Endothelial cell of umbilical vein (primary cell): ENCODE measurements around the gene TRMO. TPM values are rescaled to one million over a fixed set of nuclear protein-coding genes. Genes with fewer than 3 reads are reported as not detected.

ENCODE experiments used
- BruUV-seq: library from RNA; stranded (reverse); fragments of 400-500 nt; replicated peaks from 2 replicates; lab custom pipeline; 2021; lab: Mats Ljungman, UMichigan
- CTCF ChIA-PET: fragments of 300-600, 350-600 bp; sonication (Branson Sonifier 250); formaldehyde crosslinking; loops from one replicate; lab custom pipeline; 2021; ENCODE audit warnings: antibody characterized with exemption, inconsistent platforms; lab: Charles Lee
- POLR2A ChIA-PET: fragments of 300-600, 350-600 bp; sonication (Branson Sonifier 250); formaldehyde crosslinking; loops from one replicate; lab custom pipeline; 2021; ENCODE audit warnings: antibody characterized with exemption, inconsistent platforms; lab: Charles Lee
- DNase-seq: peaks from one replicate; pipeline ENCODE4 v3.0.0-alpha.2; 2011; ENCODE audit warnings: low read depth, low spot score
- FAIRE-seq: peaks from 2 replicates; lab custom pipeline; 2011; peaks lifted over from hg19 to GRCh38; lab: Jason Lieb, UNC
- H2AFZ ChIP-seq: 2 replicates; pipeline ENCODE4 v1.6.0; 2012; ENCODE audit warnings: low read depth, low read length, control low read depth, inconsistent platforms
- H3K27ac ChIP-seq: 2 replicates; pipeline ENCODE4 v1.5.1; 2011; ENCODE audit warnings: low read depth, mild to moderate bottlenecking, control low read depth, low read length, moderate library complexity; ENCODE audit not compliant: insufficient read depth
- H3K27me3 ChIP-seq, 2 experiments: 2 replicates each; pipeline versions ENCODE4 v1.6.0 to v1.6.1; 2011; ENCODE audit warnings: low read length in 2 of 2, mixed read lengths in 1 of 2; ENCODE audit not compliant: control insufficient read depth in 2 of 2, insufficient read depth in 2 of 2
- H3K36me3 ChIP-seq, 2 experiments: 2 replicates in 1 of 2; 3 replicates in 1 of 2; pipeline ENCODE4 v1.5.1; 2011; ENCODE audit warnings: low read length in 2 of 2, mild to moderate bottlenecking in 1 of 2, moderate library complexity in 1 of 2; ENCODE audit not compliant: control insufficient read depth in 2 of 2, insufficient read depth in 2 of 2; ENCODE audit errors: extremely low read depth in 1 of 2
- H3K4me1 ChIP-seq: 3 replicates; pipeline ENCODE4 v1.5.1; 2011; ENCODE audit warnings: mild to moderate bottlenecking, low read length; ENCODE audit not compliant: control insufficient read depth, insufficient read depth; ENCODE audit errors: extremely low read depth
- H3K4me2 ChIP-seq: 2 replicates; pipeline ENCODE4 v1.6.1; 2011; ENCODE audit warnings: low read length, control low read depth, mixed read lengths; ENCODE audit not compliant: insufficient read depth
- H3K4me3 ChIP-seq, 3 experiments: fragments of 200-600 bp in 1 of 3; sonication (generic), shearing (Covaris generic) in 1 of 3; replicated peaks in 1 of 3; 2 replicates each; pipeline ENCODE4 v1.5.1; 2011 to 2016; ENCODE audit warnings: control low read depth in 3 of 3, low read length in 3 of 3, mild to moderate bottlenecking in 2 of 3, inconsistent platforms in 1 of 3, low read depth in 1 of 3, moderate library complexity in 1 of 3; ENCODE audit not compliant: insufficient read depth in 1 of 3
- H3K79me2 ChIP-seq: 2 replicates; pipeline ENCODE4 v1.6.0; 2012; ENCODE audit warnings: low read length, inconsistent platforms; ENCODE audit not compliant: control insufficient read depth, insufficient read depth
- H3K9ac ChIP-seq: replicated peaks from 2 replicates; pipeline ENCODE3; 2011; ENCODE audit warnings: low read length, control low read depth; ENCODE audit not compliant: insufficient read depth; ENCODE audit errors: extremely low read depth
- H3K9me1 ChIP-seq: replicated peaks from 3 replicates; pipeline ENCODE4 v1.6.0; 2011; ENCODE audit warnings: mild to moderate bottlenecking, low read length; ENCODE audit not compliant: control insufficient read depth, insufficient read depth; ENCODE audit errors: extremely low read depth
- H3K9me3 ChIP-seq: replicated peaks from 2 replicates; pipeline ENCODE4 v1.5.1; 2012; ENCODE audit warnings: low read length, inconsistent platforms; ENCODE audit not compliant: control insufficient read depth, insufficient read depth
- H4K20me1 ChIP-seq: replicated peaks from 2 replicates; pipeline ENCODE3; 2011; ENCODE audit warnings: mild to moderate bottlenecking, low read length; ENCODE audit not compliant: control insufficient read depth, insufficient read depth; ENCODE audit errors: extremely low read depth
- EZH2 ChIP-seq: IDR thresholded peaks from 2 replicates; pipeline ENCODE4 v1.6.1; 2012; ENCODE audit warnings: borderline replicate concordance, low read depth, mild to moderate bottlenecking, moderate library complexity, low read length, inconsistent platforms; ENCODE audit not compliant: severe bottlenecking
- FOS ChIP-seq: IDR thresholded peaks from 2 replicates; pipeline ENCODE4 v1.6.1; 2011; ENCODE audit warnings: mild to moderate bottlenecking, low read length, moderate library complexity, borderline replicate concordance; ENCODE audit not compliant: insufficient read depth
- GATA2 ChIP-seq: IDR thresholded peaks from 2 replicates; pipeline ENCODE4 v1.7.0; 2011; ENCODE audit warnings: low read depth, mild to moderate bottlenecking, moderate library complexity, mixed read lengths, low read length; ENCODE audit not compliant: insufficient read length, insufficient read depth
- JUN ChIP-seq: IDR thresholded peaks from 2 replicates; pipeline ENCODE4 v1.6.1; 2011; ENCODE audit warnings: borderline replicate concordance, low read depth; ENCODE audit not compliant: insufficient read length, insufficient read depth
- MYC ChIP-seq: IDR thresholded peaks from one replicate; pipeline ENCODE4 v1.6.1; 2011; ENCODE audit warnings: mild to moderate bottlenecking, low read depth, low read length
- POLR2A ChIP-seq: IDR thresholded peaks from 2 replicates; pipeline ENCODE4 v1.6.1; 2012; ENCODE audit warnings: low read depth, mild to moderate bottlenecking, control low read depth, low read length
- POLR2AphosphoS5 ChIP-seq: IDR thresholded peaks from 2 replicates; pipeline ENCODE4 v1.6.1; 2012; ENCODE audit warnings: low read depth, mild to moderate bottlenecking, control low read depth, low read length, moderate library complexity; ENCODE audit not compliant: insufficient read depth
- dilution Hi-C: fragments of 300-500 bp; cut with MboI; formaldehyde crosslinking; loops from one replicate; pipeline ENCODE4 v1.15.0; 2019; ENCODE audit warnings: low sequenced_read_pairs; ENCODE audit not compliant: extremely low pct_ligation_motif_present
- intact Hi-C: fragments of 100-400 bp; cut with micrococcal nuclease; formaldehyde crosslinking; loops from one replicate; pipeline ENCODE4 v1.10.0; 2022
- polyA plus RNA-seq, 4 experiments: library from polyadenylated mRNA; depleted of rRNA in 3 of 4; stranded (reverse) in 3 of 4; unstranded in 1 of 4; fragments of >200 nt; gene quantifications; 2 replicates each; pipeline versions ENCODE4 v1.2.1 to v1.2.3, GENCODE V29; 2011 to 2012; ENCODE audit warnings: missing spikeins in 1 of 4
- total RNA-seq: library from RNA; stranded (reverse); gene quantifications from 2 replicates; pipeline ENCODE4 v1.2.3, GENCODE V29; 2021
- TF ChIP-seq, protein P1 (sequence below), 2 donors: IDR thresholded peaks; 1 replicate in 1 of 2; 2 replicates in 1 of 2; pipeline ENCODE4 v1.5.1; 2011; ENCODE audit warnings: low read length in 2 of 2, mild to moderate bottlenecking in 2 of 2, moderate library complexity in 2 of 2, control low read depth in 1 of 2, inconsistent platforms in 1 of 2, low read depth in 1 of 2; ENCODE audit not compliant: insufficient read depth in 1 of 2; ENCODE audit errors: extremely low read depth in 1 of 2
- TF ChIP-seq, protein P2 (sequence below): IDR thresholded peaks from 2 replicates; pipeline ENCODE4 v1.6.1; 2011; ENCODE audit not compliant: insufficient read depth, insufficient read length

The TRMO gene
- total and polyA plus RNA-seq, 2 donors (not counting 3 experiments of a cell fraction or from before 2014, with no cell fraction given): 10.1 to 11.9 TPM

DNA sequence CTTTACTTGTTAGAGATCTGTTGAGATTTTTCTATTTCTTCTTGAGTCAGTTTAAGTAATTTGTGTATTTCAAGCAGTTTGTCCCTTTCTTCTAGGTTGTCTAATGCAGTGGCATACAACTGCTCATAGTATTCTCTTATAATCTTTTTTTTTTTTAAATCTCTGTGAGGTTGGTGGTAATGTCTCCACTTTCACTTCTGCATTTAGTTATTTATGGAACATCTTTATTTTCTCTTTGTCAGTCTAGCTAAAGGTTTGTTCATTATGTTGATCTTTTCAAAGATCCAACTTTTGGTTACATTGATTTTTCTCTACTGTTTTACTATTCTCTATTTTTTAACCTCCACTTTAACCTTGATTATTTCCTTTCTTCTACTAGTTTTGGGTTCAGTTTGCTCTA lies 55.5 kb downstream of the TRMO start:
- H3K9ac ChIP-seq: no peak overlapping the region
- H3K4me1 ChIP-seq: no peaks in the 10 kb centered on the region
- ChIA-PET CTCF (no interaction called here), POLR2A (no interaction called here)
- no peaks in the 10 kb centered on the region for H3K9me1 ChIP-seq
- H2AFZ ChIP-seq: no peak overlapping the region
- no peaks in the 10 kb centered on the region for H3K9me3 ChIP-seq
- H3K4me3 ChIP-seq: no peak overlapping the region
- H3K27me3 ChIP-seq: peaks cover 15 to 34% of the 10 kb centered on the region in 2 experiments
- dilution Hi-C loops (no loop called here), intact Hi-C loops (no loop called here)
- DNase-seq: no peak
- H3K27ac ChIP-seq: no peak overlapping the region
- no peak for FAIRE-seq
- no peaks in the 10 kb centered on the region for H3K36me3 ChIP-seq
- H3K4me2 ChIP-seq: no peak overlapping the region
- H3K79me2 ChIP-seq: no peaks in the 10 kb centered on the region
- no peaks in the 10 kb centered on the region for H4K20me1 ChIP-seq
- TF ChIP-seq FOS: no peak
- no peak for TF ChIP-seq EZH2
- TF ChIP-seq POLR2A: no peak
- TF ChIP-seq, protein P1, sequence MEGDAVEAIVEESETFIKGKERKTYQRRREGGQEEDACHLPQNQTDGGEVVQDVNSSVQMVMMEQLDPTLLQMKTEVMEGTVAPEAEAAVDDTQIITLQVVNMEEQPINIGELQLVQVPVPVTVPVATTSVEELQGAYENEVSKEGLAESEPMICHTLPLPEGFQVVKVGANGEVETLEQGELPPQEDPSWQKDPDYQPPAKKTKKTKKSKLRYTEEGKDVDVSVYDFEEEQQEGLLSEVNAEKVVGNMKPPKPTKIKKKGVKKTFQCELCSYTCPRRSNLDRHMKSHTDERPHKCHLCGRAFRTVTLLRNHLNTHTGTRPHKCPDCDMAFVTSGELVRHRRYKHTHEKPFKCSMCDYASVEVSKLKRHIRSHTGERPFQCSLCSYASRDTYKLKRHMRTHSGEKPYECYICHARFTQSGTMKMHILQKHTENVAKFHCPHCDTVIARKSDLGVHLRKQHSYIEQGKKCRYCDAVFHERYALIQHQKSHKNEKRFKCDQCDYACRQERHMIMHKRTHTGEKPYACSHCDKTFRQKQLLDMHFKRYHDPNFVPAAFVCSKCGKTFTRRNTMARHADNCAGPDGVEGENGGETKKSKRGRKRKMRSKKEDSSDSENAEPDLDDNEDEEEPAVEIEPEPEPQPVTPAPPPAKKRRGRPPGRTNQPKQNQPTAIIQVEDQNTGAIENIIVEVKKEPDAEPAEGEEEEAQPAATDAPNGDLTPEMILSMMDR (IDR thresholded peaks at IDR 0.05; ENCODE audit: extremely low read depth in 1 of 2, insufficient read depth in 1 of 2, low read depth in 1 of 2, low read length in 2 of 2): no peak
- no peak for TF ChIP-seq JUN
- no peak for TF ChIP-seq POLR2AphosphoS5
- TF ChIP-seq, protein P2, sequence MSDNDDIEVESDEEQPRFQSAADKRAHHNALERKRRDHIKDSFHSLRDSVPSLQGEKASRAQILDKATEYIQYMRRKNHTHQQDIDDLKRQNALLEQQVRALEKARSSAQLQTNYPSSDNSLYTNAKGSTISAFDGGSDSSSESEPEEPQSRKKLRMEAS: no peak
- TF ChIP-seq MYC: no peak
- TF ChIP-seq GATA2: no peak
- BruUV-seq: no TSS peak
